Lung microvascular endothelial cell (primary cell): Measurements from ENCODE around the gene CNFN. TPM values are rescaled to one million over a fixed set of nuclear protein-coding genes. Genes with fewer than 3 reads are reported as not detected.
A peak's percentile ranks its signal among the peaks of the same experiment; 100 is the strongest.

Experiments used
- DNase-seq, 2 donors: peaks; one replicate each; pipeline versions ENCODE4 v3.0.0 to v3.0.0-alpha.2; 2010; ENCODE audit warnings: low read depth in 2 of 2
- total RNA-seq: library from RNA; depleted of rRNA; stranded (reverse); fragments of >200 nt; gene quantifications from 2 replicates; pipeline ENCODE4 v1.2.1, GENCODE V29; 2014

Gene CNFN
- total RNA-seq, 1 donor from 2014 or later = not detected

GRCh38 chr19:42409477-42409876 lies 19.4 kb upstream of the CNFN start:
- no peak for DNase-seq

- DNase-seq = no peak
Observed at GRCh38 chr19:42407816-42408175, 17.7 kb upstream of the CNFN start.

GRCh38 chr19:42407085-42407815 lies 17.2 kb upstream of the CNFN start:
- DNase-seq = no peak

GRCh38 chr19:42406111-42406510 lies 16.0 kb upstream of the CNFN start:
- no peak for DNase-seq

- DNase-seq = no peak
Observed at GRCh38 chr19:42403586-42403985, 13.5 kb upstream of the CNFN start.

GRCh38 chr19:42402376-42403116 lies 12.4 kb upstream of the CNFN start:
- no peak for DNase-seq

GRCh38 chr19:42401365-42402303 lies 11.5 kb upstream of the CNFN start:
- peak; percentile 80 to 88 for DNase-seq

- DNase-seq = no peak
Observed at GRCh38 chr19:42400404-42400803, 10.3 kb upstream of the CNFN start.

- peak in 1 of 2 donors; percentile 28 for DNase-seq
Observed at GRCh38 chr19:42397263-42398166, 7.4 kb upstream of the CNFN start.

GRCh38 chr19:42396381-42397262 lies 6.5 kb upstream of the CNFN start:
- peak; percentile 99 for DNase-seq

- peak in 1 of 2 donors; percentile 41 for DNase-seq
Observed at GRCh38 chr19:42394751-42395150, 4.7 kb upstream of the CNFN start.

- DNase-seq = no peak
Observed at GRCh38 chr19:42392165-42392564, 2.1 kb upstream of the CNFN start.

GRCh38 chr19:42388851-42389489 lies 1.1 kb downstream of the CNFN start:
- DNase-seq = no peak

GRCh38 chr19:42386974-42387707 lies 3.0 kb downstream of the CNFN start:
- peak; percentile 14 to 38 for DNase-seq

- no peak for DNase-seq
Observed at GRCh38 chr19:42380155-42380554, 9.9 kb downstream of the CNFN start.

- no peak for DNase-seq
Observed at GRCh38 chr19:42378225-42379215, 11.6 kb downstream of the CNFN start.

GRCh38 chr19:42376177-42376555 lies 13.9 kb downstream of the CNFN start:
- DNase-seq = no peak
